NCI-H1092 (cell line): ENCODE data around the gene NOB1.
"Not testable (repeated sequence)": the region's sequence is repeated elsewhere in the genome, so short reads cannot be mapped to it uniquely, and the experiment has no call there.

Experiments
- DNase-seq: peaks from one replicate; lab custom pipeline; 2025; lab: John Stamatoyannopoulos, UW

Gene NOB1

GRCh38 chr16:69754469-69755310, at the start of gene NOB1:
Gene NOB1, minus strand, starts transcription at chr16:69754926. Its CDS starts 16 bp downstream, at chr16:69754910.
- DNase-seq = peak; percentile 96

DNA sequence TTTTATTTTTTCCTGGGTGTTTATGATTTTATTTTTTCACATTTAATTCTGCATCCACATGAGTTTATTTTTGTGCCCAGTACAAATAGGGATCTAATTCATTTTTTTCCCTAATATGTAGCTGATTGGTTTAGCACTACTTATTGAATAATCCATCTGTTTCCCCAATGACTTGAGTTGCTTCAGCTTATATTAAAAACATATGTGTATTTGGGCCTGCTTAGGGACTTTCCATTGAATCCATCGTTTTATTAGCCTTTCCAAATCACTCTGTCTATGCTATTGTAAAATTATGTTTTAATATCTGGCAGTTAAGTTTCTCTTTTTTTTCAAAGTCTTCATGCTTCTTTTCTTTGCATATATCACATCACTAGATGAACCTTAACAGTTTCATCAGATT, 49.6 kb upstream of the NOB1 start:
- DNase-seq = no peak

- no peak for DNase-seq
Measured at GRCh38 chr16:69799611-69800031, 44.9 kb upstream of the NOB1 start.

DNA sequence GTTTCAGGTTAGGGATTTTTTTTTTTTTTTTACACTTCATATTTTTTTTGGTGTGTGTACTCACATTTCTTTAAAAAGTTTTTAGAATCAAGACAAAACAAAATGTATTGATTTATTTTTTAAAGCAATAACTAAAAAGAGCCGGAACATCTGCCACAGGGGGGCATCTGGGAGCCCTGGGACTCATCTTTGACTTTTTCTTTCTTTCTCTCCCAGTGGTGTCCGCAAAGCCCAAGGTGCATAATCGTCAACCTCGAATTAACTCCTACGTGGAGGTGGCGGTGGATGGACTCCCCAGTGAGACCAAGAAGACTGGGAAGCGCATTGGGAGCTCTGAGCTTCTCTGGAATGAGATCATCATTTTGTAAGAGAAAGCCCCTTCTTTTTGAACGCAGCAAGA, 43.7 kb upstream of the NOB1 start:
- no peak for DNase-seq

DNA sequence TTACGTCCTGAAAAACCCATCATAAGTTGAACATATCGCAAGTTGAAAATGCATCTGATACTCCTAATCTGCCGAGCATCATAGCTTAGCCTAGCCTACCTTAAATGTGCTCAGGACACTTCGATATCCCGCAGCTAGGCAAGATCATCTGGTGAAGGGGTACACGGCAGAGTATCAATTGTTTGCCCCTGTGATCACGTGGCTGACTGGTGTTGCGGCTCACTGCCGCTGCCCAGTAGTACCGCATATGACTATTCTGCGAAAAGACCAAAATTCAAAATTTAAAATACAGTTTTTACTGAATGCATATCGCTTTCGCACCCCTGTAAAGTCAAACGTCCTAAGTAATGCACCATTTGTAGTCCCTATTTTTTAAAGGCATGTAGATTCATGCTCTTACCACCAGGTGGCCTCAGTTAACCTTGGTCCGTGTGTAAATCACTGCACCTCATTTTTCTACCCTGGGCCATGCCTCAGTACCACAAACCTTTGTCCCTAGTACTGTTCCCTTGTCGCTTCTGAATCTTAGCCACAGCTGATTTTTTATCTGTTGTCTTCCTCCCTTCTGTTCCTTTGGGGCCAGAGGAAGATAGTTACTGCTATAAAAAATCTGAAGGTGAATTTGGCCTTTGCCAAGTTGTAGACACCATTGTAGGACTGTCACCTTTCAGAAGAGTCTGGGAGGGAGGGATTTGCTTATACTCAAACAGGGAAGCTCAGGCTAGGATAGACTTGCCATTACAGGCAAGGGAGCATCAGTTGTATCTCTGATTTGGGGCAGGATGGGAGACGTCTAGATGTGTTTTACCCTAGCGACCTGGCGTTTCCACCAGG, 41.8 kb upstream of the NOB1 start:
- DNase-seq = peak; percentile 57

DNA sequence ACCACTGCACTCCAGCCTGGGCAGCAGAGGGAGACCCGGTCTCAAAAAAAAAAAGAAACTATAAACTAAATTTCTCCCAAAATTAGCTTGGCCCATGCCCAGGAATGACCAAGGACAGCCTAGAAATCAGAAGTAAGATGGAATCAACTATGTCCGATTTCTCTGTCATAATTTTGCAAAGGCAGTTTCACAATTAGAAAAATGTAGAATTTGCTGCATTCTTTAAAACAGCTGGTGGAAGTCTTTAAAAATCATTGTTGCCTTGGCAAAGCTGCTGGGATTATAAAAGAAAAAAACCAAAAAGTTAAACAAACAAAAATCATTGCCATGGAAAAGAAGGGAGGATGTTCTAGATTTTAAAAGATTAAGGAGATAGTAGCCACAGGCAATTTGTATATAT, 39.8 kb upstream of the NOB1 start:
- DNase-seq = no peak

- DNase-seq = no peak
Measured at GRCh38 chr16:69793526-69793925, 38.8 kb upstream of the NOB1 start.

DNA sequence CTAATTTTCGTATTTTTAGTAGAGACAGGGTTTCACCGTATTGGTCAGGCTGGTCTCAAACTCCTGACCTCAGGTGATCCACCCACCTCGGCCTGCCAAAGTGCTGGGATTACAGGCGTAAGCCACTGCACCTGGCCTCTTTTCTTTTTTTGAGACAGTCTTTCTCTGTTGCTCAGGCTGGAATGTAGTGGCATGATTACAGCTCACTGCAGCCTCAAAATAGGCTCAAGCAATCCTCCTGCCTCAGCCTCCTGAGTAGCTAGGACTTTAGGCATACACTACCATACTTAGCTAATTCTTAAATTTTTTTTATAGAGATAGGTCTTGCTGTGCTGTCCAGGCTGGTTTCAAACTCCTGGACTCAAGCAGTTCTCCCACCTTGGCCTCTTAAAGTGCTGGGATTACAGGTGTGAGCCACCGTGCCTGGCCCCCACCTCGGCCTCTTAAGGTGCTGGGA, 36.7 kb upstream of the NOB1 start:
- DNase-seq = not testable (repeated sequence)

DNA sequence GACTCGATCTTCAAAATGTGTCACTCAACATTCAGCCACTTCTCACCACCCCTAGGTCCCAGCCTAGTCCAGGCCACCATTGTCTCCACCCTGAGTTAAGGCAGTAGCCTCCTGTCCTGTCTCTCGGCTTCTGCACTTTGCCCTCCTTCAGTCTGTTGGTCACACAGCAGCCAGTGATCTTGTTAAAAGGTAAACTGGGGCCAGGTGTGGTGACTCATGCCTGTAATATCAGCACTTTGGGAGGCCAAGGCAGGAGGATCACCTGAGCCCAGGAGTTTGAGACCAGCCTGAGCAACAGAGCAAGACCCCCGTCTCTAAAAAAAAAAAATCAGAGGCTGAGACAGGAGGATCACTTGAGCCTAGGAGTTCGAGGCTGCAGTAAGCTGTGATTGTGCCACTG, 33.2 kb upstream of the NOB1 start:
- DNase-seq = no peak

DNA sequence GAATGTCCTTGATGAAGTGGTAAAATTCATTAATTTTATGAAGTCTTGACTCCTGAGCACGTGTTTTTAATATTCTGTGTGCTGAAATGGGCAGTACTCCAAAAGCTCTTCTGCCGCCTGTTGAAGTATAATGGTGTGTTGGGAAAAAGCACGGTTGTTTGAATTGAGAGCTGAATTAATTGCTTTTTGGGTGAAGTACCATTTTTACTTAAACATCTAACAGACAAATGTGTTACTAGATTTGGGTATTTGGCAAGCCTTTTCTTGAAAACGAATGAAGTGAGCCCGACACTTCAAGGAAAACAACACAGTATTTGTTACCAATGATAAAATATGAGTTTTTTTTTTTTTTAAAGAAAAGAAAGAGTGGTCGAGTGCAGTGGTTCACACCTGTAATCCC, 29.9 kb upstream of the NOB1 start:
- DNase-seq = peak; percentile 14

- no peak for DNase-seq
Measured at GRCh38 chr16:69781118-69781517, 26.4 kb upstream of the NOB1 start.

DNA sequence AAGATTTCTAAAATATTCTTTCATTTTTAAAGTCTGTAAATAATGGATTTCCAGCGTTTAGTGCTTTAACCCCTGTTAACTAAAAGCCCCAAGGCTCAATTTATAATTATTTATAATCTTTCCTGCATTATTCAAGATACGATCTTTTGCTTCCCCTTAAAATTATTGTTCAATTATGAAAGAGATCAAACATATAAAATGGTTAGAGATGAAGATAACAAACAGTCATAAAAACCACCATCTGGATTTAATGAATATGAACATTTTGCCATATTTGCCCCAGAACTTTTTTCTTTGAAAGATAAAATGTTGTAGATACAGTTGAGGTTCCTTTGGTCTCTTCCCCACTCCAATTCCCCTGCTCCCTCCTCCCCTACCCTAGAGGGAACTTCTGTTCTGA, 25.0 kb upstream of the NOB1 start:
- no peak for DNase-seq

- DNase-seq = no peak
Measured at GRCh38 chr16:69775563-69775962, 20.8 kb upstream of the NOB1 start.

- no peak for DNase-seq
Measured at GRCh38 chr16:69773260-69773947, 18.7 kb upstream of the NOB1 start.

DNA sequence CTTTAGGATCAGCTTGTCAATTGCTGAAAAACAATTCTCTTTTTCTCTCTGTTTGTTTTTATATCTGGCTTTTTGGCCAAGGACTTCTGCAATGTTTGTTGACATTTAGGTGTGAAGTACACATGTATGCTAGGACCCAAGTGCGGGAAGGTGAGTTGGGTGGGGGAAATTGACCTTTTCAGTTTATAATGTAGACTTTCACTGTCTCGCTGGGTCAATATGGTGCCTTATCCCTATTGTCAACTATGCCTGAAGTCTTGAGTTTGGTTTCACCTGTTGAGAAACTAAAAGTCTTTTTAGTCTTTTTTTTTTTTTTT, 16.9 kb upstream of the NOB1 start:
- DNase-seq = no peak

DNA sequence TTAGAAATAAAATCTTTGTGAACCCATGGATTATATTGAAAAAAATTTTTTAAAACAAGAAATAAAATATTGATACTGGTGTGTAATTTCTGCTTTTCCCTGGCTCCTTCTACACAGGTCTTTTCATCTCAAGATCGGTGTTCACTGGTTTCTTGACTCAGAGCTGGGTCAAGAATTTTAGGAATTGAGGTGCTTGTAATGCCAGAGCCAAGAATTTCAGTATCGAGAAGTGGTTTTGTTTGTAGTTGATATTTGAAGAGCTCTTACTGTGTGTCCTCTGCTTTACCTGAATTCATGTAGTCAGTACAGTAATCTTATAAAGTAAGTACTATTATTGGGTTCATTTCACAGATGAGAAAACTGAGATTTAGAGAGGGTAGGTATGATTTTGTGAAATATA, 14.7 kb upstream of the NOB1 start:
- no peak for DNase-seq

- no peak for DNase-seq
Measured at GRCh38 chr16:69768666-69769065, 13.9 kb upstream of the NOB1 start.

- no peak for DNase-seq
Measured at GRCh38 chr16:69767459-69768229, 12.9 kb upstream of the NOB1 start.

DNA sequence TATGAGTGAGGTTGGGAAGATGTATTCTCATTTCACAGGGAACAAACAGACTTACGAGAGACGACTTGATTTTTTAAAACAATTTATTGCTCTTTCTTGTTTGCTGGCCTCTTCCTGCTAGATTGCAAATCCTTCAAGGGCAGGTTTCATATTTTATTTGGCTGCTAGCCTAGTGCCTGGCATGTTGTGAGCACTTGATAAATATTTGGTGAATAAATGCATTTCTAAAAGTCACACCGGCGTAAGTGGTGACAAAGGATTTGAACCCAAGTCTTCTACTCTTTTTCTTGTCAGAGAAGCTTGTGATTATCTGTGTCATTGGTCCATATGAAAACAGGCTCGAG, 8.8 kb upstream of the NOB1 start:
- DNase-seq = no peak

GRCh38 chr16:69762814-69763598, 8.3 kb upstream of the NOB1 start:
- no peak for DNase-seq
